RWPE1 (cell line): ENCODE data around the gene DR1.

ENCODE experiments used
- CTCF ChIA-PET: fragments of 350-600 bp; sonication (Branson Sonifier 250); formaldehyde crosslinking; extraction: SDS; loops from one replicate; lab custom pipeline; 2021; lab: Yijun Ruan, JAX
- POLR2A ChIA-PET: fragments of 400-600 bp; formaldehyde crosslinking; extraction: SDS; loops from one replicate; lab custom pipeline; 2020; ENCODE audit warnings: antibody characterized with exemption; ENCODE audit not compliant: low non-redundant PET; lab: Yijun Ruan, JAX
- DNase-seq: peaks from one replicate; pipeline ENCODE4 v3.0.0; 2012; ENCODE audit warnings: low spot score
- H3K27ac ChIP-seq: fragments of 450-650 bp; 2 replicates; pipeline ENCODE4 v1.5.1; 2017
- TF ChIP-seq, protein P1 (sequence below): fragments of 450-650 bp; conservative IDR thresholded peaks from 2 replicates; pipeline ENCODE4 v1.5.1; 2017; ENCODE audit warnings: low read depth, mild to moderate bottlenecking

Gene DR1

DNA sequence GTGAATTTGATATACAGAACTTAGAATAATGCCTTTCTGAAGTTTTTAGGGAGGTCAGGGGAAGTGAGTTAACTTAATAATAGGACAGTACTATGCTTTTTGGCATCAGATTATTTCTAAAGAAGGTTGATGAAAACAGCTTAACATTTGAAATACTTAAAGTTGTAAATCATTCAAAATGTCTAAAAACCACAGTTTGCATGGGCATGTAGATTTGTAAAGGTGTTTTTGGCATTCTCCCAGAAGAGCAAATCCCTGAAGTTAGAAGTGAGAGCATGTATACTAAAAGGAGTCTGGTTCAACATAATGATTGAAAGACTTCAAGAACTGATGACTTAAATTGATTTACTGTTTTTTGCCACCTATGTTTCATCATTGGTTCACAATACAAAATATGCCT is 6.7 kb downstream of the DR1 start:
- ChIA-PET CTCF (no interaction called here), POLR2A (no interaction called here)
- H3K27ac ChIP-seq, result peak overlapping the region; percentile 92
- DNase-seq, result no peak
- TF ChIP-seq, protein P1, sequence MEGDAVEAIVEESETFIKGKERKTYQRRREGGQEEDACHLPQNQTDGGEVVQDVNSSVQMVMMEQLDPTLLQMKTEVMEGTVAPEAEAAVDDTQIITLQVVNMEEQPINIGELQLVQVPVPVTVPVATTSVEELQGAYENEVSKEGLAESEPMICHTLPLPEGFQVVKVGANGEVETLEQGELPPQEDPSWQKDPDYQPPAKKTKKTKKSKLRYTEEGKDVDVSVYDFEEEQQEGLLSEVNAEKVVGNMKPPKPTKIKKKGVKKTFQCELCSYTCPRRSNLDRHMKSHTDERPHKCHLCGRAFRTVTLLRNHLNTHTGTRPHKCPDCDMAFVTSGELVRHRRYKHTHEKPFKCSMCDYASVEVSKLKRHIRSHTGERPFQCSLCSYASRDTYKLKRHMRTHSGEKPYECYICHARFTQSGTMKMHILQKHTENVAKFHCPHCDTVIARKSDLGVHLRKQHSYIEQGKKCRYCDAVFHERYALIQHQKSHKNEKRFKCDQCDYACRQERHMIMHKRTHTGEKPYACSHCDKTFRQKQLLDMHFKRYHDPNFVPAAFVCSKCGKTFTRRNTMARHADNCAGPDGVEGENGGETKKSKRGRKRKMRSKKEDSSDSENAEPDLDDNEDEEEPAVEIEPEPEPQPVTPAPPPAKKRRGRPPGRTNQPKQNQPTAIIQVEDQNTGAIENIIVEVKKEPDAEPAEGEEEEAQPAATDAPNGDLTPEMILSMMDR, result no peak

DNA sequence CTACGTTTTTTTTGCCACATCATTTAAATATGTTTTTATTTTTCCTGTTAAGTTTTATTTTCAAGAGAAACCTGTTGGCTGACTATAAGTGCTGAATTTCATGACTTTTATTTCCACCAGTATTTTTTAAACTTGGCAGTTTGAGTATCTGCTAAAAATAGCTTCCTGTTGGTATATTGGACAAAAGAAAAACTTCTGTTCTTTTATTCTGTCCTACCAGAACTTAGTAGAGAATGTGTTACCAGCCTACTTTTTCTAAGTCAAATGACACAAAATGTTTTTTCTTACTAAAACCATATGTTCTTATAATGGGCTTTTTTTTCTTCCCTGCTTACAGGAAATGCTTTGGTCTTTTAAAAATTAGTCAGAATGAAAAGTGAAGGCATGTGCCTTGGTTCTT is 7.6 kb downstream of the DR1 start:
- CTCF ChIA-PET, result interaction anchor here (0.7 to 0.8 kb wide), 2 partner anchors 19 to 371 kb away, joined by 3 to 6 read pairs; no protein-coding TSS in a partner anchor
- POLR2A ChIA-PET, result no interaction called here
- DNase-seq, result no peak
- TF ChIP-seq, protein P1, result no peak
- no peak overlapping the region for H3K27ac ChIP-seq

DNA sequence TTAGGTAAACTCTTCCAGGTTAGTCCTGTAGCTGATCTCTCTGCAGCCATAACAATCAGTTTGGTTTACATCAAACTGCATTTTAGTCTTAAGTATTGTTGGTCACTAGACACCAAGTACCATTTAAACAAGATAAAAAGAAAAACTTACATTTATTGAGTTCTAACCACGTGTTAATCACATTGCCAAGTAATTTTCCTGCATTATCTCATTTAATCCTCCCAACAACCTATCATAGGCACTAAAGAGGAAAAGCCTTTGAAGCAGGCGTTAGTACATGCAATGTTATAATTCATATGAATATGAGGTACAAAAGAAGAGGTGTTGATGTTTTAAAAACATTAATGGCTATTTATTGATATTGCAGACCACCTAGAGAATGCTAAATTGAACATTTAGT is 9.0 kb downstream of the DR1 start:
- no peak for DNase-seq
- POLR2A ChIA-PET, result no interaction called here
- no peak overlapping the region for H3K27ac ChIP-seq
- TF ChIP-seq, protein P1, result no peak
- CTCF ChIA-PET, result interaction anchor here (0.7 kb wide), 1 partner anchor 50 kb away, joined by 5 read pairs; no protein-coding TSS in a partner anchor

DNA sequence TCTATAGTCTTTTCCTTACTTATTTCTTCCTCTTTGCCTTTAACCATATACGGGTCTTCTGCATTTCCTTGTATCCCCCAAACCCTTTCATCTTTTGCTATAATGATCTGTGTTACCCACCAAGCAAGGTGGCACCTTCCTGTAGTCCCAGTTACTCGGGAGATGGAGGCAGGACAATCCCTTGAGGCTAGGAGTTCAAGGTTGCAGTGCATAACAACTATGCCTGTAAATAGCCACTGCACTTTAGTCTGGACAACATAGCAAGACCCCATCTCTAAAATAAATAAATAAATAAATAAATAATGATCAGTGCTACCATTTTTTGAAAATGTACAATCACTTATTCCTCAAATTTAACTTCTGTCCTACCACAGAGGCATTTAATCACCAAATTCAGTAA is 11.5 kb downstream of the DR1 start:
- ChIA-PET CTCF (interaction anchor here (0.6 to 0.7 kb wide), 2 partner anchors 340 to 440 kb away, joined by 3 read pairs; no protein-coding TSS in a partner anchor), POLR2A (no interaction called here)
- H3K27ac ChIP-seq, result no peak overlapping the region
- DNase-seq, result no peak
- TF ChIP-seq, protein P1, result no peak

DNA sequence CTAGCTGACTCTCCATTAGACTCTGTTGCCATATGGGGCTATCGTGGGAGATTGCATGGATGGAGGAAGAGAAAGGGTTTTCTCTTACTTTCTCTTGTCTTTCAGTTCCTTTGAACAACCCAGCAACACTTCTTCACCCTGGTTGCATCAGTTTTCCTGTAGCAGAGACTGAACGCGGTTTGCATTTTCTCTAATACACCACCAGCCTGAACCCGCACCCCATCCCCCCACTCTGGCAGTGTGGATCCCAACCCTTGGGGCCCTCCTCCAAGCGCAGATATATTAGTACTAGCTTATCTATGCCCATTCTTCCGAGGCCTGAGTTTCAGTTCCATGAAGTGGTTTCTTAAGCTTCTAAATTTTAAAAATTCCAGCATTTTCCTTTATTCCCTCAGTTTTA is 12.6 kb downstream of the DR1 start:
- TF ChIP-seq, protein P1, result no peak
- ChIA-PET CTCF (interaction anchor here (0.7 kb wide), 1 partner anchor 1716 kb away, joined by 3 read pairs; no protein-coding TSS in a partner anchor), POLR2A (no interaction called here)
- H3K27ac ChIP-seq, result no peak overlapping the region
- DNase-seq, result no peak

DNA sequence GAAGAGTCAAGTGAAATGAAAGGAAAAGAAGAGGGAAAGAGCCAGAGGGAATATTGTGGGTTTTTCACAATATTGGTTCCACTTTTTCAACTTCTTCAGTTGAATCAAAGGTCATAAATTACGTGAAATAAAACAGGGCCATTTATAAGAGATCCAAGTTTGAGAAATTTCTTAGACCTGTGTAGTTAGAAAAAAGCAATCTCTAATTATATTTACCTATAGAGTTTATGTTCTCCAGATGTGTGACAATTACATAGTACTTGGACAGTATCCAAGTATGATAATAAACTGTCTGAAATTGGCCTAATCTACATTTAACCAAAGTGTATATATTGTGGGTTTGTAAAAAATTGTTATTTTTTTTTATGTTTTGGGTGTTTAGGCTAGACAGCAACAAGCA is 14.4 kb downstream of the DR1 start:
- CTCF ChIA-PET, result interaction anchor here (1.7 kb wide), 1 partner anchor 55 kb away, joined by 6 read pairs; no protein-coding TSS in a partner anchor
- no peak overlapping the region for H3K27ac ChIP-seq
- DNase-seq, result no peak
- POLR2A ChIA-PET, result no interaction called here
- TF ChIP-seq, protein P1, result no peak
